NOMO-1 treated with dmso at 0.1 percent for 144 hours (cell line): Measurements from ENCODE around the gene TIGAR.

Experiments used
- DNase-seq: peaks from one replicate; lab custom pipeline; 2025; ENCODE audit not compliant: unreplicated experiment; lab: John Stamatoyannopoulos, UW

The TIGAR gene

GRCh38 chr12:4282892-4283511 is 38.0 kb upstream of the TIGAR start:
- DNase-seq: no peak

- no peak for DNase-seq
Measured at GRCh38 chr12:4283512-4284255, 37.3 kb upstream of the TIGAR start.

- DNase-seq: no peak
Measured at GRCh38 chr12:4284306-4284705, 36.7 kb upstream of the TIGAR start.

- no peak for DNase-seq
Measured at GRCh38 chr12:4285070-4285469, 35.9 kb upstream of the TIGAR start.

GRCh38 chr12:4286228-4286627 is 34.8 kb upstream of the TIGAR start:
- DNase-seq: no peak

GRCh38 chr12:4286771-4287317 is 34.2 kb upstream of the TIGAR start:
- DNase-seq: no peak

GRCh38 chr12:4287325-4288211 is 33.4 kb upstream of the TIGAR start:
- DNase-seq: no peak

- no peak for DNase-seq
Measured at GRCh38 chr12:4288296-4289131, 32.5 kb upstream of the TIGAR start.

- peak; percentile 83 for DNase-seq
Measured at GRCh38 chr12:4289231-4289878, 31.7 kb upstream of the TIGAR start.

GRCh38 chr12:4289998-4290790 is 30.8 kb upstream of the TIGAR start:
- no peak for DNase-seq

GRCh38 chr12:4292341-4293073 is 28.5 kb upstream of the TIGAR start:
- DNase-seq: no peak

- DNase-seq: no peak
Measured at GRCh38 chr12:4293299-4293965, 27.6 kb upstream of the TIGAR start.

- DNase-seq: no peak
Measured at GRCh38 chr12:4293966-4294505, 27.0 kb upstream of the TIGAR start.

GRCh38 chr12:4296751-4297150 is 24.3 kb upstream of the TIGAR start:
- no peak for DNase-seq

GRCh38 chr12:4297617-4298016 is 23.4 kb upstream of the TIGAR start:
- no peak for DNase-seq

- no peak for DNase-seq
Measured at GRCh38 chr12:4300883-4301282, 20.1 kb upstream of the TIGAR start.

GRCh38 chr12:4301932-4302501 is 19.0 kb upstream of the TIGAR start:
- DNase-seq: no peak
